Astrocyte (in vitro differentiated cells and primary cell): ENCODE data around the gene ZNF860. TPM values are rescaled to one million over a fixed set of nuclear protein-coding genes. Genes with fewer than 3 reads are reported as not detected.

Source experiments
- DNase-seq: peaks from one replicate; pipeline ENCODE4 v3.0.0-alpha.2; 2010; ENCODE audit warnings: low read depth
- FAIRE-seq: peaks from 2 replicates; lab custom pipeline; 2011; peaks lifted over from hg19 to GRCh38; lab: Jason Lieb, UNC
- H2AFZ ChIP-seq: 2 replicates; pipeline ENCODE4 v1.6.0; 2012; ENCODE audit warnings: low read depth, low read length, inconsistent platforms
- H3K27ac ChIP-seq: 2 replicates; pipeline ENCODE4 v1.5.1; 2011; ENCODE audit warnings: low read depth, low read length, inconsistent platforms
- H3K27me3 ChIP-seq: 2 replicates; pipeline ENCODE4 v1.6.0; 2011; ENCODE audit warnings: low read length, inconsistent platforms; ENCODE audit not compliant: insufficient read depth
- H3K36me3 ChIP-seq: 2 replicates; pipeline ENCODE4 v1.5.1; 2011; ENCODE audit warnings: low read length, inconsistent platforms; ENCODE audit not compliant: insufficient read depth
- H3K4me1 ChIP-seq: 2 replicates; pipeline ENCODE4 v1.5.1; 2011; ENCODE audit warnings: low read length, inconsistent platforms; ENCODE audit not compliant: insufficient read depth
- H3K4me2 ChIP-seq: 2 replicates; pipeline ENCODE4 v1.6.0; 2012; ENCODE audit warnings: low read length, inconsistent platforms
- H3K4me3 ChIP-seq: 2 replicates; pipeline ENCODE4 v1.5.1; 2011; ENCODE audit warnings: low read depth, mild to moderate bottlenecking, low read length, inconsistent platforms; ENCODE audit not compliant: insufficient read depth
- H3K79me2 ChIP-seq: 2 replicates; pipeline ENCODE4 v1.6.0; 2012; ENCODE audit warnings: mild to moderate bottlenecking, low read length, inconsistent platforms; ENCODE audit not compliant: insufficient read depth
- H3K9ac ChIP-seq: 2 replicates; pipeline ENCODE4 v1.6.0; 2012; ENCODE audit warnings: mild to moderate bottlenecking, low read length, inconsistent platforms
- H3K9me3 ChIP-seq: 2 replicates; pipeline ENCODE4 v1.5.1; 2012; ENCODE audit warnings: low read depth, mild to moderate bottlenecking, low read length, inconsistent platforms; ENCODE audit not compliant: insufficient read depth
- H4K20me1 ChIP-seq: 2 replicates; pipeline ENCODE4 v1.6.0; 2012; ENCODE audit warnings: low read length, inconsistent platforms; ENCODE audit not compliant: insufficient read depth
- H3K27ac Mint-ChIP-seq: one replicate; pipeline ENCODE4 v1.8.0; 2021; ENCODE audit warnings: mild to moderate bottlenecking, mixed read lengths; ENCODE audit not compliant: unreplicated experiment
- H3K27me3 Mint-ChIP-seq: one replicate; pipeline ENCODE4 v1.8.0; 2021; ENCODE audit warnings: low read depth, mixed read lengths; ENCODE audit not compliant: unreplicated experiment
- H3K36me3 Mint-ChIP-seq: one replicate; pipeline ENCODE4 v1.8.0; 2021; ENCODE audit warnings: low read depth, mixed read lengths; ENCODE audit not compliant: unreplicated experiment
- H3K4me1 Mint-ChIP-seq: one replicate; pipeline ENCODE4 v1.8.0; 2021; ENCODE audit warnings: low read depth, mixed read lengths; ENCODE audit not compliant: unreplicated experiment
- H3K4me3 Mint-ChIP-seq: one replicate; pipeline ENCODE4 v1.8.0; 2021; ENCODE audit warnings: mild to moderate bottlenecking, moderate library complexity, mixed read lengths; ENCODE audit not compliant: unreplicated experiment
- H3K9me3 Mint-ChIP-seq: one replicate; pipeline ENCODE4 v1.8.0; 2021; ENCODE audit warnings: mild to moderate bottlenecking, mixed read lengths; ENCODE audit not compliant: unreplicated experiment
- CTCF ChIP-seq: IDR thresholded peaks from 2 replicates; pipeline ENCODE4 v1.5.1; 2011; ENCODE audit warnings: low read depth, mild to moderate bottlenecking, inconsistent platforms, low read length, moderate library complexity; ENCODE audit not compliant: insufficient read depth
- EZH2 ChIP-seq: IDR thresholded peaks from 2 replicates; pipeline ENCODE4 v1.6.1; 2012; ENCODE audit warnings: mild to moderate bottlenecking, low read length, inconsistent platforms; ENCODE audit not compliant: insufficient read depth
- total RNA-seq: library from RNA; stranded (reverse); gene quantifications from 2 replicates; pipeline ENCODE4 v1.2.1, GENCODE V29; 2021

Gene ZNF860
- total RNA-seq, 1 donor from 2014 or later = 3.7 TPM

DNA sequence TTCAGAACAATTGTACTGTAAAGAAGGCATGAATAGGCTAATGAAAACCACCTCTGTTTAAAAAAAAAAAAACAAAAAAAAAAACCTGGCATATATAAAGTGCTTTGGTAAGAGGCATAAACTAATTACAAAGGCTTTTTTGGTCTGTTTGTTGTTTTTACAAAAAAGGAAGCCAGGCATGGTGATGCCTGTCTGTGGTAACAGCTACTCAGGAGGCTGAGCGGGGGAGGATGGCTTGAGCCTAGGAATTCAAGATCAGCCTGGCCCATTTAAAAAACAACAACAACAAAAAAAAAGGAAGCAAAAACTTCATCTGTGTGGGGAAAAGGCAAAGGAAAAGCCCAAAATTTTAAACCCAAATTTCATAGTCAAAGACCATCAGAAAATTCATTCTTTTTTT is 47.5 kb upstream of the ZNF860 start:
- Histone ChIP-seq H4K20me1 (peaks cover 17% of the 10 kb centered on the region), H2AFZ (no peak overlapping the region), H3K4me2 (no peak overlapping the region), H3K36me3 (no peaks in the 10 kb centered on the region), H3K9me3 (no peaks in the 10 kb centered on the region), H3K9ac (no peak overlapping the region), H3K4me1 (no peaks in the 10 kb centered on the region), H3K79me2 (no peaks in the 10 kb centered on the region), H3K27me3 (no peaks in the 10 kb centered on the region), H3K4me3 (no peak overlapping the region), H3K27ac (no peak overlapping the region)
- Mint-ChIP-seq H3K27me3 (no peaks in the 10 kb centered on the region), H3K27ac (no peak overlapping the region), H3K4me3 (no peak overlapping the region), H3K9me3 (no peaks in the 10 kb centered on the region), H3K36me3 (no peaks in the 10 kb centered on the region), H3K4me1 (peaks cover 28% of the 10 kb centered on the region)
- TF ChIP-seq CTCF (no peak), EZH2 (no peak)
- DNase-seq = no peak
- no peak for FAIRE-seq

- no peak for DNase-seq
- Histone ChIP-seq H3K4me2 (no peak overlapping the region), H3K9me3 (no peaks in the 10 kb centered on the region), H2AFZ (no peak overlapping the region), H3K79me2 (peaks cover 3% of the 10 kb centered on the region), H3K27ac (no peak overlapping the region), H3K27me3 (no peaks in the 10 kb centered on the region), H4K20me1 (peaks cover 23% of the 10 kb centered on the region), H3K4me3 (no peak overlapping the region), H3K4me1 (no peaks in the 10 kb centered on the region), H3K9ac (no peak overlapping the region), H3K36me3 (no peaks in the 10 kb centered on the region)
- no peaks in the 10 kb centered on the region for H3K36me3 Mint-ChIP-seq
- H3K27me3 Mint-ChIP-seq = no peaks in the 10 kb centered on the region
- FAIRE-seq = no peak
- no peak overlapping the region for H3K27ac Mint-ChIP-seq
- peaks cover 28% of the 10 kb centered on the region for H3K4me1 Mint-ChIP-seq
- no peak for TF ChIP-seq EZH2
- TF ChIP-seq CTCF = no peak
- no peak overlapping the region for H3K4me3 Mint-ChIP-seq
- no peaks in the 10 kb centered on the region for H3K9me3 Mint-ChIP-seq
Observed at GRCh38 chr3:31934866-31935265, 46.7 kb upstream of the ZNF860 start.

DNA sequence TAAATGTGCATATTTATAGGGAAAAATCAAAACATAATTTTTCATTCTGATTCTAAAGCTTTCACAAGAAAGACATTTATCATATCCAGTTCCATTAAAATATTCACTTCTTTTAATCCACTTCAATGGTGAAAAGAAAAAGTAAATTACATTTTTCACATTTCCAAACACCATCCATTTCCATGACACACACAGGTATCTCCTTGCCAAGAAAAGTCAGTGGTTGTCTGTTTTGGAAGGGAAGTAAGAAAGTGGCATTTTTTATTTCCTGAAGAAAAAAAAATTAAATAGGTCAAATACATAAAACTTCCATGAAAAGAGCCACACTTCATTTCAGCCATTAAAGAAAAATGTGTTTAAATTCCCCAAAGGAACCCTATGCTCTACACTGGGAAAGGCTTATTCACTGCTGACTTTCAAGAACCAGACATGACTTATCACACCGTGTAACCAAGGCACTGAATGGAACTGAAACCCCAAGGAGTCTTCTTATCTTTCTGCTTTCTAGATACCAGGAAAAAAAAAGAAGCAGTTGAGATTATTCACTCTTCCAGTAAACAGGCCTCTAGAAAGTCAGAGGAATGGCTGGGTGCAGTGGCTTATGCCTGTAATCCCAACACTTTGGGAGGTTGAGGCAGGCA is 45.0 kb upstream of the ZNF860 start:
- H3K36me3 ChIP-seq = no peaks in the 10 kb centered on the region
- Mint-ChIP-seq H3K36me3 (no peaks in the 10 kb centered on the region), H3K27ac (no peak overlapping the region), H3K4me1 (peaks cover 35% of the 10 kb centered on the region), H3K27me3 (no peaks in the 10 kb centered on the region), H3K9me3 (no peaks in the 10 kb centered on the region), H3K4me3 (no peak overlapping the region)
- no peak overlapping the region for H3K4me3 ChIP-seq
- TF ChIP-seq EZH2 (no peak), CTCF (no peak)
- no peaks in the 10 kb centered on the region for H3K27me3 ChIP-seq
- DNase-seq = peak; percentile 89
- no peak overlapping the region for H2AFZ ChIP-seq
- no peaks in the 10 kb centered on the region for H3K9me3 ChIP-seq
- no peak overlapping the region for H3K27ac ChIP-seq
- H3K79me2 ChIP-seq = peaks cover 10% of the 10 kb centered on the region
- no peak overlapping the region for H3K9ac ChIP-seq
- no peak overlapping the region for H3K4me2 ChIP-seq
- FAIRE-seq = no peak
- H4K20me1 ChIP-seq = peaks cover 28% of the 10 kb centered on the region
- H3K4me1 ChIP-seq = no peaks in the 10 kb centered on the region
